Activated CD4-positive, alpha-beta T cell treated with anti-CD3 and anti-CD28 coated beads for 4 hours (primary cell): ENCODE results near the gene TAMM41.
"Not testable (repeated sequence)": the region's sequence is repeated elsewhere in the genome, so short reads cannot be mapped to it uniquely, and the experiment has no call there.

Source experiments
- DNase-seq, 2 donors: peaks; one replicate each; pipeline ENCODE4 v3.0.0-alpha.2; 2020

The TAMM41 gene

DNA sequence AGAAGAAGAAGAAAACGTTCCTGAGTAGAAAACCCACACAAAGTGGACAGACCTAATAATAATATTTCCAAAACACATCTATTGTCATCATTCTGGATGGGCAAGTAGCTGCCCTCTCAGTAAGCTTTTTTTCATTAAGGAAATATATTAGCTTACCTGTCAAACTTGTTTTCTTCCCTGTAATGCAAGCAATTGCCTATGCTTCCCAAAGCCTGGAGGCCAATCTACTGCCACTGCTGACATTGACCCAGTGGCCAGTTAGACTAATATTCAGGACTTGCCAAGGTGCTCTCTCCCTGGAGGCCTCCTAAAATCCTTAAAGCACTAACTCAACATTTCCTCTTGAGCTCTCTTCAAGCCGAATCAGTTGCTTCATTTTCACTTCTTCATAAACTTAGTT lies 86.7 kb downstream of the TAMM41 start:
- no peak for DNase-seq

DNA sequence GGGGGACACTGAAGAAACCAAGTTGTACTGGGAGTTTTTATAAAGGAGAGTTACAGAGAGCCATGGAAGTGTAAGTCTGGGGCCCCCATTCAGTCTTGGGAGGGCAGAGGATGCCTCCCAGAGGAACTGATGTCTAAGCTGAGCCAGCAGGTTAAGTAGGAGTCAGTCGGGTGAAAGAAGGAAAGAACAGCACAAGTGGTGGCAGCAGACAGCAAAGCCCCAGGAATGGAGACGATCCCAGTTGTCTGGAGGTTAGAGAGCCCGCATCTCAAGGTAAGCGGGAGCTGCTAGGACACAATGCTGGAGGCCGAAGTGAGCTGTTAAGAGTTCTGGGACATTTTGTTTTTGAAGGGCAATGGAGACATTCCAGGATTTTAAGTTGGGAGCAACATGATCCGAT lies 88.8 kb downstream of the TAMM41 start:
- no peak for DNase-seq

DNA sequence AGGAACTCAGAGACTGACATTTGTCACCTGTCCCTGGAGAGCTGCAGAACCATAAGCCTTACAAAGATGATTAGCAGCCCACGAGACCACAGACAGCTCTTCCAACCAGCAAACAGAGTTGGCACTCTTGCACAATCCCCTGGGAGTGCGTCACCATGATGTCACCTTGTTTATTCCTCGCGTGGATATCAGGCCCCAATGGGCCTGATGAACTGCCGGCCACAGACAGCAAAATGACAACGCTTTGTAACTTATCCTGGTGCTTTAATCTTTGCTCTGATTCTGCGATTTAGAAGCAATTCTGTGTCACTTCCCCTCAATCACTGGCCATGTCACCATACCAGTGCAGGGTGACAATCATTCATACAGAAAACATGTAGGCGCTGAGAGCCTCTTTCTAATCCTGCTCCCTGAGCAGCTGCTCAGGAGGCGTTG lies 89.2 kb downstream of the TAMM41 start:
- no peak for DNase-seq

DNA sequence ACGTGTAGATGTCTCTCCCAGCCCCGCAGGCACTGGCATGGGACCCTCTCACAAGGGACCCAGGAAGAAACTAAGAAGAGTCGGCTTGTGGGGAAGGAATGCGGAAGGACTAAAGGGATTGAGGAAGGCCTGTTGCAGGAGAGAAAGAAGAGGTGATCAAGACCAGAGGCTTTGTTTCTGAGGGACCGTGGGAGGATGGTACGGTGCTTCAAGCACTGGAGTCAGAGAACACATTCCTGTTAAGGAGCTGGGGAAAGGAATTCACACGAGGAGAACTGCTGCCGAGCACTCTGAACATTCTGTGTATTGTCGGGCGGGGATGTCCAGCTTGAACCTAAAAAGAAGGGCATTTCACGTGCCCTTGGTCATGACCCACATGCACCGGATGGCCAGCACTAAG lies 91.4 kb downstream of the TAMM41 start:
- DNase-seq = no peak

DNA sequence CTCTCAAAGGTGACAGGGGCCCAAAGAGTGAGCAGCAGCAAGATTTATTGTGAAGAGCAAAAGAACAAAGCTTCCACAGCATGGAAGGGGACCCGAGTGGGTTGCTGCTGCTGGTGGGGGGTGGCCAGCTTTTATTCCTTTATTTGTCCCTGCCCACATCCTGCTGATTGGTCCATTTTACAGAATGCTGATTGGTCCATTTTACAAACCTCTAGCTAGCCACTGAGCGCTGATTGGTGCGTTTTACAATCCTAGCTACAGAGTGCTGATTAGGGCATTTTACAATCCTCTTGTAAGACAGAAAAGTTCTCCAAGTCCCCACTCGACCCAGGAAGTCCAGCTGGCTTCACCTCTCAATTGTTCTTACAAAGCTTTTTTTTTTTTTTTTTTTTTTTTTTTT lies 94.4 kb downstream of the TAMM41 start:
- DNase-seq = not testable (repeated sequence)

DNA sequence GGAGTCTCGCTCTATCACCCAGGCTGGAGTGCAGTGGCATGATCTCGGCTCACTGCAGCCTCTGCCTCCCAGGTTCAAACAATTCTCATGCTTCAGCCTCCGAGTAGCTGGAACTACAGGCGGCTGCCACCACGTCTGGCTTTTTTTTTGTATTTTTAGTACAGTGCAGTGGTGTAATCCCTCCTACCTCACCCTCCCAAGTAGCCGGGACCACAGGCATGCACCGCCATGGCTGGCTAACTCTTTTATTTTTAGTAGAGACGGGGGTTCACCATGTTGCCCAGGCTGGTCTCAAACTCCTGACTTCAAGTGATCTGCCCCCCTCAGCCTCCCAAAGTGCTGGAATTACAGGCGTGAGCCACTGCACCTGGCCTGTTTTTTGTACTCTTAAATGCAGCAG lies 98.4 kb downstream of the TAMM41 start:
- not testable (repeated sequence) for DNase-seq
